PC-9 (cell line): ENCODE data around the gene PUDP.

ENCODE experiments used
- EZH2 ChIP-seq: fragments of 200-600 bp; sonication (generic); IDR thresholded peaks from 2 replicates; pipeline ENCODE4 v1.8.0; 2017; ENCODE audit warnings: antibody characterized with exemption, low read depth
- TF ChIP-seq, protein P1 (sequence below): fragments of 200-600 bp; sonication (generic); conservative IDR thresholded peaks from 2 replicates; pipeline ENCODE4 v1.6.1; 2017; ENCODE audit warnings: mixed run types, antibody characterized with exemption, mild to moderate bottlenecking, moderate library complexity

DNA sequence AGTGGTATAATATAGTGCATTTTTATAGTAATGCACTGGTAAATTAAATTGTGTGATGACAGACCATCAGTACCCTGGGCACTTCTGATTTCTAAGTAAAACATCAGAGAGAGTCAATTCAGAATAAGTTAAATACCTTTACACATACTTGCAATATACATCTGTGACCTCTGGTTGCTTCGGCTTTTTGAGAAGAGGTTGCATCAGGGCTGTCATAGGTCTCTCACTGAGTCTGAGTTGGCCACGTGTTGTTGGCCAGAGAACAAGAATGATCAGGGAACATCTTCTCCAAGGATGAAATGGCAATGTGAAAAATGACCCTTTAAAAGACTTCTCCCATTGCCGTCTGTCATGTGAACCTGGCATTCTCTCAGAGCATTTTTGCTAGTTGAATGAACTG lies 36.9 kb upstream of the PUDP start:
- TF ChIP-seq, protein P1, sequence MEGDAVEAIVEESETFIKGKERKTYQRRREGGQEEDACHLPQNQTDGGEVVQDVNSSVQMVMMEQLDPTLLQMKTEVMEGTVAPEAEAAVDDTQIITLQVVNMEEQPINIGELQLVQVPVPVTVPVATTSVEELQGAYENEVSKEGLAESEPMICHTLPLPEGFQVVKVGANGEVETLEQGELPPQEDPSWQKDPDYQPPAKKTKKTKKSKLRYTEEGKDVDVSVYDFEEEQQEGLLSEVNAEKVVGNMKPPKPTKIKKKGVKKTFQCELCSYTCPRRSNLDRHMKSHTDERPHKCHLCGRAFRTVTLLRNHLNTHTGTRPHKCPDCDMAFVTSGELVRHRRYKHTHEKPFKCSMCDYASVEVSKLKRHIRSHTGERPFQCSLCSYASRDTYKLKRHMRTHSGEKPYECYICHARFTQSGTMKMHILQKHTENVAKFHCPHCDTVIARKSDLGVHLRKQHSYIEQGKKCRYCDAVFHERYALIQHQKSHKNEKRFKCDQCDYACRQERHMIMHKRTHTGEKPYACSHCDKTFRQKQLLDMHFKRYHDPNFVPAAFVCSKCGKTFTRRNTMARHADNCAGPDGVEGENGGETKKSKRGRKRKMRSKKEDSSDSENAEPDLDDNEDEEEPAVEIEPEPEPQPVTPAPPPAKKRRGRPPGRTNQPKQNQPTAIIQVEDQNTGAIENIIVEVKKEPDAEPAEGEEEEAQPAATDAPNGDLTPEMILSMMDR = no peak
- TF ChIP-seq EZH2 = no peak
